Stomach smooth muscle (tissue), 2 donors: ENCODE results near the gene IPPK.

Source experiments
- H3K27ac ChIP-seq: one replicate; pipeline ENCODE4 v1.7.0; 2013; ENCODE audit warnings: mild to moderate bottlenecking, low read length, inconsistent platforms
- H3K27me3 ChIP-seq, 2 donors: one replicate each; pipeline ENCODE4 v1.7.0; 2013; ENCODE audit warnings: low read length in 2 of 2; ENCODE audit not compliant: insufficient read depth in 2 of 2, control insufficient read depth in 1 of 2
- H3K36me3 ChIP-seq, 2 donors: one replicate each; pipeline ENCODE4 v1.7.0; 2013; ENCODE audit warnings: low read length in 2 of 2; ENCODE audit not compliant: control insufficient read depth in 2 of 2, insufficient read depth in 2 of 2
- H3K4me1 ChIP-seq: one replicate; pipeline ENCODE4 v1.7.0; 2013; ENCODE audit warnings: low read length; ENCODE audit not compliant: control insufficient read depth, insufficient read depth
- H3K4me3 ChIP-seq, 2 donors: one replicate each; pipeline ENCODE4 v1.7.0; 2013; ENCODE audit warnings: low read length in 2 of 2
- H3K9ac ChIP-seq, 2 donors: one replicate each; pipeline ENCODE4 v1.7.0; 2013; ENCODE audit warnings: low read length in 2 of 2, mild to moderate bottlenecking in 1 of 2
- H3K9me3 ChIP-seq, 2 donors: one replicate each; pipeline ENCODE4 v1.7.0; 2013; ENCODE audit warnings: low read length in 2 of 2; ENCODE audit not compliant: control insufficient read depth in 2 of 2
- donor health status: healthy.
- donor health status: Pancreatic carcinoma.

IPPK gene

DNA sequence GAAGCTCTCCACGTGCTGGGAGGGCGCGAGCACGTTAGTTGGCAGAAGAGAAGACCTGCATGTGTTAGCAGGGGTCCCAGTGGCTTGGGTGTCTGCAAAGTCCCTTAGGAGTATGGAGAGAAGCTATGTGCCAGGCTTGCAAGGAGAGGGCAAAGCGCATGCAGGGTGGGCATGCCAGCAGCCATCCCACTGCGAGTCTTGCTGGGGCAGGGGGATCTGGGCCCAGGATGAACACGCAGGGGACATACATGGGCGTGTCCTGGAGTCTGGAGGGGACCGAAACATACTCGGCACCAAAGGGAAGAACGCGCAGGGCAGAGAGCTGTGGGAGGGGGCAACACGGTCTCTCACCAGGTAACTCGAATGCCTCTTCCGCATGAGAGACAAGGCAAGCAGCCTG is 43.6 kb upstream of the IPPK start:
- no peak overlapping the region for H3K27ac ChIP-seq
- no peaks in the 10 kb centered on the region for H3K4me1 ChIP-seq
- H3K27me3 ChIP-seq: no peaks in the 10 kb centered on the region
- peaks cover 60 to 67% of the 10 kb centered on the region in 2 donors for H3K36me3 ChIP-seq
- H3K4me3 ChIP-seq: no peak overlapping the region
- no peak overlapping the region for H3K9ac ChIP-seq
- no peaks in the 10 kb centered on the region for H3K9me3 ChIP-seq

DNA sequence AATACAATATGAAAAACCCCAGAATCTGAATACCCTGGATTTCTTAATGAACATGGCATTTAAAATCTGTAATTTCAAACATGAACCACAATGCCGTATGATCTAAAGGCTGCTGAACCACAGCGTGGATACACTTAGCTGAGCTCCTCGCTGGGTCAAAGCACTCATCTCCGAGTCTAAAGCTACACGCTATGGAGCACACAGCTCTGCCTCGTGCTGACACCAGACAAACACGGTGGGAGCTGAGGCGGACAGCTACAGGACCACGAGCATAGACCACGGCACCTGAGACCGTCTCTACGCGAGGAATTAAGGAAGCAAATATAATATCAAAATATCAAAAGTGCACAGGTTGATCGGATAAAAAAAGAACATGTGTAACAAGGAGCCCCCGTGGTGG is 42.8 kb upstream of the IPPK start:
- Histone ChIP-seq H3K27ac (no peak overlapping the region), H3K4me3 (no peak overlapping the region), H3K27me3 (no peaks in the 10 kb centered on the region), H3K9ac (no peak overlapping the region), H3K36me3 (peaks cover 55 to 59% of the 10 kb centered on the region in 2 donors), H3K4me1 (no peaks in the 10 kb centered on the region), H3K9me3 (no peaks in the 10 kb centered on the region)

DNA sequence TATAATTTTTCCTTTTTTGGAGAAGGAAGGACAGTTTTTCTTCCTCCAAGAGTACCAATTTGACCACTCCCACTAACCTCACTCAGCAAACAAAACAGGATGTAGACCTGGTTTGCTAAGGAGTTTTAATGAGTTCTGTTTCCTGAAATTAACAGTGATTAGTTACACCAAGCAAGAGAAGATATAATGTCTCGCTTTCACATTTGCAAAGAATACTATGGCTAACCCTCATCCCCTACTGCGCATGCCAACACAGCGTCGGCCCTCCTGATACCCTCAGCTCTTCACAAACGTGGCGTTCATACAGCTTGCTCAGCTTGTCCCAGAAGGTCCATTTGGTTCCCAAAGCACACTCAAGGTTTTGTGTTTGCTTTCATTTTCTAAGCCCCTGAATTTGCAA is 41.9 kb upstream of the IPPK start:
- H3K27me3 ChIP-seq: no peaks in the 10 kb centered on the region
- H3K36me3 ChIP-seq: peaks cover 45 to 54% of the 10 kb centered on the region in 2 donors
- H3K4me1 ChIP-seq: no peaks in the 10 kb centered on the region
- H3K27ac ChIP-seq: no peak overlapping the region
- no peaks in the 10 kb centered on the region for H3K9me3 ChIP-seq
- no peak overlapping the region for H3K4me3 ChIP-seq
- H3K9ac ChIP-seq: no peak overlapping the region

DNA sequence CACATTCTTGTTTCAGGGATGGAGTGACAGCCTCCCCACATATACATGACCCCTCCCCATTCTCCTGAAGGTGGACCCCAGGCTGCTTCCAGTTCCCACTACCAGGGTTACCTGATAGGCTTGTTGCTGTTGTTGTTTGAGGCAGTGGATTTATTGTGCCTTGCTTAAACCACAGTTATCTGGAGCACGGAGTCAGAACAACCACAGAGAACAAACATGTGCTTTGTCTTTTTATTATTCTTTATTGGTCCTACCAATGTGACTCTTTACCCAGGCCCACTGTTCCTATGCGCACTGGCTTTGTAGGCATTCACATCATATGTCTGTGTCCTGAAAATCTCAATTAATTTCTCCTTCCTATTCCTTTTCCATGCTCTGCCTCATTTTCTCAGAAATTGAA is 41.2 kb upstream of the IPPK start:
- H3K9me3 ChIP-seq: no peaks in the 10 kb centered on the region
- H3K27ac ChIP-seq: no peak overlapping the region
- H3K4me3 ChIP-seq: no peak overlapping the region
- H3K27me3 ChIP-seq: no peaks in the 10 kb centered on the region
- no peaks in the 10 kb centered on the region for H3K4me1 ChIP-seq
- H3K9ac ChIP-seq: no peak overlapping the region
- peaks cover 44 to 52% of the 10 kb centered on the region in 2 donors for H3K36me3 ChIP-seq

DNA sequence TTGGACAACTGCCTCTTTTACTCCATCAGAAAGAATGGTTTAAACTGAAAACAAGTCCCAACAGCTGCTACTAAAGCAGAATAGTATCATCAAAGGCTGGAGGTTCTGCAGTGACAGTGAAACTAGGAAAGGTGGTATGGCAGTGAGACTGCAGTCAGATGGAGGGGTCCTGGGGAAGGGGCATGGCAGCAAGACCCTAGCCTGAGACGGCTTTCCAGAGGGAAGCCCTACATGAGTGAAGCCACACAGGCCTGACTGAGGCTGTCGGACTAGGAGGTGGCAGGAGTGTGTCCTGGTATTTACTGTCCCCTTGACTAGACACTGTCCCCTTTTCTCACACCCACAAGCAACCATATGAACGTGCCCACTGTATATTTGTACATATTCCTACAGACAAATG is 40.4 kb upstream of the IPPK start:
- H3K27ac ChIP-seq: no peak overlapping the region
- H3K36me3 ChIP-seq: peaks cover 40 to 45% of the 10 kb centered on the region in 2 donors
- no peaks in the 10 kb centered on the region for H3K9me3 ChIP-seq
- no peak overlapping the region for H3K9ac ChIP-seq
- no peak overlapping the region for H3K4me3 ChIP-seq
- no peaks in the 10 kb centered on the region for H3K27me3 ChIP-seq
- H3K4me1 ChIP-seq: no peaks in the 10 kb centered on the region

DNA sequence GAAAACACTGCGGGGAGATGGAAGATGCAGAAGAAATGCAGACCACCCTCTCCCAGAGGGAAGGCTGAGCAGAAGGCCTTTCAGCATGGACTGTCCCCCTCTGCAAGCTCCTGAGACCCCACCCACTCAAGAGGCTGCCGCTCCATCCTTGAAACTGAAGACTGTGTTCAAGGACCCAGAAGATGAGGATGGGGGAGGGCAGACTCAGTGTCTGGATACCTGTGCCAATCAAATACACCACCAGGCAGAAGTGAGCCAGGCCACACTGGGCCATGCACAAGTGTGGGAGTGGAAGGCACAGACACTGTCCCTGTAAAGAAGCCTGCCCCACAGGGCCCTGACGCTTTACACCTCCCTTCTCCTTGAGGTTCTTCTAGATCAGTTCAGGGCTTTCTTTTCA is 40.0 kb upstream of the IPPK start:
- Histone ChIP-seq H3K4me1 (no peaks in the 10 kb centered on the region), H3K36me3 (peaks cover 35 to 40% of the 10 kb centered on the region in 2 donors), H3K4me3 (no peak overlapping the region), H3K27me3 (no peaks in the 10 kb centered on the region), H3K9me3 (no peaks in the 10 kb centered on the region), H3K27ac (no peak overlapping the region), H3K9ac (no peak overlapping the region)

DNA sequence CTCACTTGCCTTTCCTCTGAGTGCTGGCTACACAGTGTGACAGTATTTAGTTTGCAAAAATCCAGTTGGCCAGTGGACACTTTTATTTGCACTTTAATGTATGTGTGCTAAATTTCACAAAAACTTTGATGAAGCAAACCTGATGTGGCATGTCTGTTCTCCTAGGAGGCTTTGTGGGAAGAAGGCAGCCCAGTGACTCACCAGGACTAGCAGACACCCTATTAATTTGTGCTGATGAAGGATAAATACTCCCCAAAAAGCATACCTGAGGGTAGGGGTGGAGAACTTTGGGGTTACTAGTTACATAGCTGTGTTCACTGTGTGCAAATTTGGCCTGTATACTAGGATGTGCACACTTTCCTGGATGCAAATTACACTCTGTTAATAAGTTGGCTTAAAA is 39.3 kb upstream of the IPPK start:
- no peaks in the 10 kb centered on the region for H3K4me1 ChIP-seq
- no peak overlapping the region for H3K27ac ChIP-seq
- no peak overlapping the region for H3K4me3 ChIP-seq
- peaks cover 28 to 33% of the 10 kb centered on the region in 2 donors for H3K36me3 ChIP-seq
- H3K9me3 ChIP-seq: no peaks in the 10 kb centered on the region
- no peak overlapping the region for H3K9ac ChIP-seq
- H3K27me3 ChIP-seq: no peaks in the 10 kb centered on the region

DNA sequence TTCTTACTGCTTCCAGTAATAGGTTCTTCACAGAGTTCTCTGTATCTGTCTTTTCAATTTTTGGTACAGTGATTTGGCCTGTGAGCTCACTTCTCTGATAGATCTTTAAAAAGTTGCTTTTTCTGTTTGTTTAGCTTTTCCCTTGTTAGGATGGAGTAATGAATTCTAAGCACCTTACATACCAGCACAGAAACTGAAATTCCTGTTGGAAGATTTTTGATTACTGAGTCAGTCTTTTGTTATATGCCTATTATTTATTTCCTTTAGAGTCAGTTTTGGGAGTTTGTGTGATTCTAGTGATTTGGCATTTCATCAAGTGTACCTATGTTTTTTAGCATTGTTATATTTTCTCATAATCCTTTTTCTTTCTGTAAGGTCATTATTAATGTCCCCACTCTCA is 37.6 kb upstream of the IPPK start:
- no peak overlapping the region for H3K27ac ChIP-seq
- no peaks in the 10 kb centered on the region for H3K9me3 ChIP-seq
- no peaks in the 10 kb centered on the region for H3K27me3 ChIP-seq
- H3K4me3 ChIP-seq: no peak overlapping the region
- H3K9ac ChIP-seq: no peak overlapping the region
- H3K36me3 ChIP-seq: peaks cover 14 to 19% of the 10 kb centered on the region in 2 donors
- no peaks in the 10 kb centered on the region for H3K4me1 ChIP-seq

DNA sequence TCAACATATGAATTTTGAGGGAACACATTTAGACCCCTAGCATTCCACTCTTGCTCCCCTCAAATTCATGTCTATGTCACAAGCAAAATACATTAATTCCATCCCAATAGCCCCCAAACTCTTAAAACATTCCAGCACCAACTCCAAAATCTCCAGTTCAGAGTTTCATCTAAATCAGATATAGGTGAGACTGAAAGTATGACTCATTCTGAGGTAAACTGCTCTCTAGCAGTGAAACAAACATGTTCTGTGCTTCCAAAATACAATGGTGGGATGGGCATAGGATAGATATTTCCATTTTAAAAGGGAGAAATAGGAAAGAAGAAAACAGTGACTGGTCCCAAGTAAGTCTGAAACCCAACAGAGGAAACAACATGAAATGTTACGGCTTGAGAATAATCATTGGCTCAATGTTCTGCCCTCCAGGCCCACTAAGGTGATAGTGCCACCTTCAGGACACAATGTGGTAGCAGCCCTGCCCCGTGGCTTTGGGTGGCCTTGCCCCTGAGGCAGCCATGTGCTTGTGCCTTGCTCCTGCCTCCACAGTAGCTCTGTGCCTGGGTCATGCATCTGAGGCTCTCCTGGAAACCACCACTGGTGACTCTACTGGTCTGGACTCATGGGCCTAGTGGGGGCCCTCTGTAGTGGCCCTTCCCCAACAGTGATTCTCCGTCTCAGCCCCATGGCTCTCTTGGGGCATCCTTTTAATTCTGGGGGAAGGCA is 36.4 kb upstream of the IPPK start:
- H3K9me3 ChIP-seq: no peaks in the 10 kb centered on the region
- peaks cover 11 to 19% of the 10 kb centered on the region in 2 donors for H3K36me3 ChIP-seq
- no peak overlapping the region for H3K4me3 ChIP-seq
- no peaks in the 10 kb centered on the region for H3K4me1 ChIP-seq
- H3K27me3 ChIP-seq: no peaks in the 10 kb centered on the region
- no peak overlapping the region for H3K27ac ChIP-seq
- no peak overlapping the region for H3K9ac ChIP-seq

DNA sequence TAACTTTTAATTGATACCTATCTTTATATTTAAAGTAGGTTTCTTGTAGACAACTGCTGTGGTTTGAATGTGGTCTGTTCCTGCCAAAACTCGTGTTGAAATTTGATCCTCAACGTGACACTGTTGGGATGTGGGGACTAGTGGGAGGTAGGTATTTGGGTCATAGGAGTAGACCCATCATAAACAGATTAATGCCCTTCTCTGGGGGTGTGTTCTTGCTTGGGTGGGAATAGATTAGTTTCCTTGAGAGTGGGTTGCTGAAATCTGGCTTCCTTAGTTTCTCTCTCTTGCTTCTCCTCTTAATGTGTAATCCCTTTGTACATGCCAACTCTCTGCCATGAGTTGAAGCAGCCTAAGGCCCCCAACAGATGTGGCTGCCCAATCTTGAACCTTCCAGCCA is 34.6 kb upstream of the IPPK start:
- H3K27ac ChIP-seq: no peak overlapping the region
- H3K4me1 ChIP-seq: no peaks in the 10 kb centered on the region
- H3K9ac ChIP-seq: no peak overlapping the region
- no peaks in the 10 kb centered on the region for H3K27me3 ChIP-seq
- no peak overlapping the region for H3K4me3 ChIP-seq
- H3K36me3 ChIP-seq: peaks cover 0 to 4% of the 10 kb centered on the region in 2 donors
- H3K9me3 ChIP-seq: no peaks in the 10 kb centered on the region

DNA sequence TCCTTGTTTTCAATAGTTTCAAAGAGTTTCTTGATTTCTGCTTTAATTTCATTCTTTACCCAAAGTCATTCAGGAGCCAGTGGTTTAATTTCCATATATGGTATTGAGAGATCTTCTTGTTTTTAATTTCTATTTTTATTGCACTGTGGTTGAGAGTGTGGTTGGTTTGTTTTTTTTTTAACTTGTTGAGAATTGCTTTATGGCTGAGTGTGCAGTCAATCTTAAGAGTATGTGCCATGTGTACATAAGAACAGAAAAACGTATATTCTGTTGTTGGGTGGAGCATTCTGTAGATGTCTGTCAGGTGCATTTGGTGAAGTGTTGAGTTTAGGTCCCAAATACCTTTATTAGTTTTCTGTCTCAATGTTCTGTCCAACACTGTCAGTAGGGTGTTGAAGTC is 26.7 kb upstream of the IPPK start:
- no peaks in the 10 kb centered on the region for H3K4me1 ChIP-seq
- no peaks in the 10 kb centered on the region for H3K36me3 ChIP-seq
- no peaks in the 10 kb centered on the region for H3K27me3 ChIP-seq
- H3K9ac ChIP-seq: no peak overlapping the region
- no peak overlapping the region for H3K27ac ChIP-seq
- H3K4me3 ChIP-seq: no peak overlapping the region
- H3K9me3 ChIP-seq: no peaks in the 10 kb centered on the region
